ENCODE results near the gene SHISAL2A.

GRCh38 chr1:52673513-52673912 is 40.5 kb downstream of the SHISAL2A start:
- TF ChIP-seq CTCF (optimal IDR thresholded peaks at IDR 0.05 in 1 of 3, IDR thresholded peaks at IDR 0.05 in 1 of 3, conservative IDR thresholded peaks at IDR 0.05 in 1 of 3; ENCODE audit: extremely low read depth in 1 of 3, insufficient read depth in 2 of 3, low read length in 3 of 3) (no peak), EZH2 (IDR thresholded peaks at IDR 0.05; ENCODE audit: low read length) (no peak)
